Measurements from ENCODE around the gene GRIN2A. TPM values are rescaled to one million over a fixed set of nuclear protein-coding genes. Genes with fewer than 3 reads are reported as not detected.

Gene GRIN2A
- total RNA-seq, 2 experiments from 2014 or later = not detected

- no peaks in the 10 kb centered on the region for H3K36me3 ChIP-seq (ENCODE audit: insufficient read depth, low read length)
- no peak overlapping the region for H3K4me2 ChIP-seq (ENCODE audit: low read length)
- ChIA-PET CTCF (ENCODE audit: unreplicated experiment) (no interaction called here), POLR2A (interaction anchor here (1.5 kb wide), 1 partner anchor 11 kb away, joined by 4 read pairs; no protein-coding TSS in a partner anchor)
- no peaks in the 10 kb centered on the region for H3K4me1 ChIP-seq (ENCODE audit: insufficient read depth, low read length, poor library complexity, severe bottlenecking)
- no peaks in the 10 kb centered on the region for H3K9me3 ChIP-seq (ENCODE audit: low read length)
- H3K4me3 ChIP-seq (ENCODE audit: low read depth, low read length, poor library complexity, severe bottlenecking) = no peak overlapping the region
- BruUV-seq (replicated peaks) = no TSS peak
- H4K20me1 ChIP-seq (ENCODE audit: insufficient read depth, low read length) = no peaks in the 10 kb centered on the region
- H2AFZ ChIP-seq (ENCODE audit: low read length) = no peak overlapping the region
- H3K79me2 ChIP-seq (ENCODE audit: insufficient read depth, low read depth, low read length) = no peaks in the 10 kb centered on the region
- intact Hi-C loops (cut with micrococcal nuclease; ENCODE audit: unreplicated experiment) = no loop called here
- no peak overlapping the region for H3K27ac ChIP-seq (ENCODE audit: low read depth, low read length, poor library complexity, severe bottlenecking)
- no peaks in the 10 kb centered on the region for H3K9me2 ChIP-seq (ENCODE audit: insufficient read depth, low read length)
- DNase-seq (ENCODE audit: low spot score) = no peak
- TF ChIP-seq CTCF (conservative IDR thresholded peaks at IDR 0.05; ENCODE audit: low read length) (no peak), EZH2phosphoT487 (IDR thresholded peaks at IDR 0.05; ENCODE audit: borderline replicate concordance, low read depth, low read length) (no peak)
These were observed 186.0 kb downstream of the GRIN2A start for GRCh38 chr16:9996221-9996620.

GRCh38 chr16:9992441-9992840 lies 189.8 kb downstream of the GRIN2A start:
- DNase-seq (ENCODE audit: low spot score) = no peak
- Histone ChIP-seq H2AFZ (ENCODE audit: low read length) (no peak overlapping the region), H3K4me2 (ENCODE audit: low read length) (no peak overlapping the region), H3K4me3 (ENCODE audit: low read depth, low read length, poor library complexity, severe bottlenecking) (no peak overlapping the region), H3K9me2 (ENCODE audit: insufficient read depth, low read length) (no peaks in the 10 kb centered on the region), H3K36me3 (ENCODE audit: insufficient read depth, low read length) (no peaks in the 10 kb centered on the region), H3K9me3 (ENCODE audit: low read length) (no peaks in the 10 kb centered on the region), H3K4me1 (ENCODE audit: insufficient read depth, low read length, poor library complexity, severe bottlenecking) (no peaks in the 10 kb centered on the region), H4K20me1 (ENCODE audit: insufficient read depth, low read length) (no peaks in the 10 kb centered on the region), H3K79me2 (ENCODE audit: insufficient read depth, low read depth, low read length) (no peaks in the 10 kb centered on the region), H3K27ac (ENCODE audit: low read depth, low read length, poor library complexity, severe bottlenecking) (no peak overlapping the region)
- ChIA-PET CTCF (ENCODE audit: unreplicated experiment) (no interaction called here), POLR2A (no interaction called here)
- BruUV-seq (replicated peaks) = no TSS peak
- no peak for TF ChIP-seq CTCF (conservative IDR thresholded peaks at IDR 0.05; ENCODE audit: low read length)
- TF ChIP-seq EZH2phosphoT487 (IDR thresholded peaks at IDR 0.05; ENCODE audit: borderline replicate concordance, low read depth, low read length) = no peak
- intact Hi-C loops (cut with micrococcal nuclease; ENCODE audit: unreplicated experiment) = no loop called here

- BruUV-seq (replicated peaks) = no TSS peak
- Histone ChIP-seq H4K20me1 (ENCODE audit: insufficient read depth, low read length) (no peaks in the 10 kb centered on the region), H3K9me2 (ENCODE audit: insufficient read depth, low read length) (no peaks in the 10 kb centered on the region), H3K36me3 (ENCODE audit: insufficient read depth, low read length) (no peaks in the 10 kb centered on the region), H3K4me2 (ENCODE audit: low read length) (no peak overlapping the region), H3K9me3 (ENCODE audit: low read length) (no peaks in the 10 kb centered on the region), H3K27ac (ENCODE audit: low read depth, low read length, poor library complexity, severe bottlenecking) (no peak overlapping the region), H3K79me2 (ENCODE audit: insufficient read depth, low read depth, low read length) (no peaks in the 10 kb centered on the region), H3K4me1 (ENCODE audit: insufficient read depth, low read length, poor library complexity, severe bottlenecking) (no peaks in the 10 kb centered on the region), H3K4me3 (ENCODE audit: low read depth, low read length, poor library complexity, severe bottlenecking) (no peak overlapping the region), H2AFZ (ENCODE audit: low read length) (no peak overlapping the region)
- ChIA-PET CTCF (ENCODE audit: unreplicated experiment) (no interaction called here), POLR2A (no interaction called here)
- no peak for DNase-seq (ENCODE audit: low spot score)
- TF ChIP-seq EZH2phosphoT487 (IDR thresholded peaks at IDR 0.05; ENCODE audit: borderline replicate concordance, low read depth, low read length) (no peak), CTCF (conservative IDR thresholded peaks at IDR 0.05; ENCODE audit: low read length) (no peak)
- intact Hi-C loops (cut with micrococcal nuclease; ENCODE audit: unreplicated experiment) = no loop called here
These were observed 201.2 kb downstream of the GRIN2A start for GRCh38 chr16:9980981-9981380.

Data from OCI-LY7 (cell line).